ENCODE data around the gene NCEH1. TPM values are rescaled to one million over a fixed set of nuclear protein-coding genes. Genes with fewer than 3 reads are reported as not detected.
A peak's percentile ranks its signal among the peaks of the same experiment; 100 is the strongest.

The NCEH1 gene
- total RNA-seq, 1 donor from 2014 or later, result 1.6 TPM

GRCh38 chr3:172647080-172647479, 63.8 kb downstream of the NCEH1 start:
- peak overlapping the region; percentile 28 for H3K4me3 Mint-ChIP-seq
- no peaks in the 10 kb centered on the region for H3K9me3 Mint-ChIP-seq
- peak overlapping the region; percentile 94 for H3K27ac Mint-ChIP-seq
- H3K36me3 Mint-ChIP-seq, result no peaks in the 10 kb centered on the region
- DNase-seq (ENCODE audit: low spot score in 2 of 2, unreplicated experiment in 2 of 2), result no peak
- H3K27me3 Mint-ChIP-seq (ENCODE audit: low read depth), result no peaks in the 10 kb centered on the region
- H3K4me1 Mint-ChIP-seq, result peaks cover 42% of the 10 kb centered on the region
- TF ChIP-seq, protein P1, sequence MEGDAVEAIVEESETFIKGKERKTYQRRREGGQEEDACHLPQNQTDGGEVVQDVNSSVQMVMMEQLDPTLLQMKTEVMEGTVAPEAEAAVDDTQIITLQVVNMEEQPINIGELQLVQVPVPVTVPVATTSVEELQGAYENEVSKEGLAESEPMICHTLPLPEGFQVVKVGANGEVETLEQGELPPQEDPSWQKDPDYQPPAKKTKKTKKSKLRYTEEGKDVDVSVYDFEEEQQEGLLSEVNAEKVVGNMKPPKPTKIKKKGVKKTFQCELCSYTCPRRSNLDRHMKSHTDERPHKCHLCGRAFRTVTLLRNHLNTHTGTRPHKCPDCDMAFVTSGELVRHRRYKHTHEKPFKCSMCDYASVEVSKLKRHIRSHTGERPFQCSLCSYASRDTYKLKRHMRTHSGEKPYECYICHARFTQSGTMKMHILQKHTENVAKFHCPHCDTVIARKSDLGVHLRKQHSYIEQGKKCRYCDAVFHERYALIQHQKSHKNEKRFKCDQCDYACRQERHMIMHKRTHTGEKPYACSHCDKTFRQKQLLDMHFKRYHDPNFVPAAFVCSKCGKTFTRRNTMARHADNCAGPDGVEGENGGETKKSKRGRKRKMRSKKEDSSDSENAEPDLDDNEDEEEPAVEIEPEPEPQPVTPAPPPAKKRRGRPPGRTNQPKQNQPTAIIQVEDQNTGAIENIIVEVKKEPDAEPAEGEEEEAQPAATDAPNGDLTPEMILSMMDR (IDR thresholded peaks at IDR 0.05; ENCODE audit: unreplicated experiment), result no peak

GRCh38 chr3:172646439-172647015, 64.3 kb downstream of the NCEH1 start:
- Mint-ChIP-seq H3K4me1 (peaks cover 42% of the 10 kb centered on the region), H3K9me3 (peaks cover 5% of the 10 kb centered on the region), H3K27ac (peak overlapping the region; percentile 94), H3K4me3 (peak overlapping the region; percentile 28), H3K36me3 (peaks cover 2% of the 10 kb centered on the region), H3K27me3 (ENCODE audit: low read depth) (no peaks in the 10 kb centered on the region)
- TF ChIP-seq, protein P1 (IDR thresholded peaks at IDR 0.05; ENCODE audit: unreplicated experiment), result no peak
- DNase-seq (ENCODE audit: low spot score in 2 of 2, unreplicated experiment in 2 of 2), result peak; percentile 40 to 43

- Mint-ChIP-seq H3K36me3 (peaks cover 2% of the 10 kb centered on the region), H3K4me1 (peaks cover 36% of the 10 kb centered on the region), H3K27ac (no peak overlapping the region), H3K27me3 (ENCODE audit: low read depth) (no peaks in the 10 kb centered on the region), H3K9me3 (peaks cover 5% of the 10 kb centered on the region), H3K4me3 (no peak overlapping the region)
- DNase-seq (ENCODE audit: low spot score in 2 of 2, unreplicated experiment in 2 of 2), result no peak
- TF ChIP-seq, protein P1 (IDR thresholded peaks at IDR 0.05; ENCODE audit: unreplicated experiment), result no peak
These were observed 66.6 kb downstream of the NCEH1 start for GRCh38 chr3:172644258-172644657.

GRCh38 chr3:172643506-172644179, 67.2 kb downstream of the NCEH1 start:
- TF ChIP-seq, protein P1 (IDR thresholded peaks at IDR 0.05; ENCODE audit: unreplicated experiment), result no peak
- H3K27me3 Mint-ChIP-seq (ENCODE audit: low read depth), result no peaks in the 10 kb centered on the region
- H3K9me3 Mint-ChIP-seq, result peaks cover 5% of the 10 kb centered on the region
- H3K27ac Mint-ChIP-seq, result no peak overlapping the region
- no peak overlapping the region for H3K4me3 Mint-ChIP-seq
- H3K4me1 Mint-ChIP-seq, result peaks cover 32% of the 10 kb centered on the region
- H3K36me3 Mint-ChIP-seq, result peaks cover 2% of the 10 kb centered on the region
- no peak for DNase-seq (ENCODE audit: low spot score in 2 of 2, unreplicated experiment in 2 of 2)

DNA sequence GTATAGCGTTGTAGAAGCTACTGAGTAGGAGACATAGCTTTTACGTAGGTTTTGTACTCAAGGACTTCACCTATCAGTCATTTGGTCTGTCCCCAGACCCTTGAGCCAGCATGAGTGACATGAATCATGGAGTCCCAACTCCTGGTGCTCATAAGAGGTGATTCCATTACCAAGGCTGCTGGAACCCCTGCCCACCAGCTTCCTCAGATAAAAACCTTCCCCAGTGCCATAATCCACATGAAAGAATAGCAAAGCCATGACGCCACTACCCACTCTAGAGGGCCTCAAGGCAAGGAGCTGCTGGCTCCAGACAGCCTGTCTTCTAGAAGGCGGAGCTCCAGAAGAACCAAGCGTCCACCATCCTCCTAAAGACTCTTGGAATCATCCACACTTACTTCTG, 69.6 kb downstream of the NCEH1 start:
- Mint-ChIP-seq H3K27ac (no peak overlapping the region), H3K36me3 (peaks cover 2% of the 10 kb centered on the region)

More for the DNA sequence above, 69.6 kb downstream of the NCEH1 start:
- TF ChIP-seq, protein P1 (IDR thresholded peaks at IDR 0.05; ENCODE audit: unreplicated experiment), result no peak
- Mint-ChIP-seq H3K4me3 (no peak overlapping the region), H3K9me3 (peaks cover 5% of the 10 kb centered on the region), H3K4me1 (peaks cover 21% of the 10 kb centered on the region), H3K27me3 (ENCODE audit: low read depth) (no peaks in the 10 kb centered on the region)
- no peak for DNase-seq (ENCODE audit: low spot score in 2 of 2, unreplicated experiment in 2 of 2)
